Effector CD4-positive, alpha-beta T cell (primary cell): ENCODE results near the gene TRMT10A.
A peak's percentile ranks its signal among the peaks of the same experiment; 100 is the strongest.

Experiments
- DNase-seq: peaks from one replicate; pipeline ENCODE4 v3.0.0-alpha.2; 2020
- total RNA-seq: gene quantifications from one replicate; lab custom pipeline; 2026; lab: John Stamatoyannopoulos, UW

Gene TRMT10A
- total RNA-seq, result 5.8 reads per million, percentile 22 among the genes with 10 or more reads in this experiment

GRCh38 chr4:99563310-99564186 is at the start of gene TRMT10A:
Gene TRMT10A, minus strand, starts transcription at chr4:99564039. Its CDS starts 4,701 bp downstream, at chr4:99559338.
- DNase-seq, result peak; percentile 92

- no peak for DNase-seq
Observed at GRCh38 chr4:99612704-99613103, 48.9 kb upstream of the TRMT10A start.

- DNase-seq, result no peak
Observed at GRCh38 chr4:99612281-99612680, 48.4 kb upstream of the TRMT10A start.

GRCh38 chr4:99610605-99611175 is 46.9 kb upstream of the TRMT10A start:
- no peak for DNase-seq

GRCh38 chr4:99608417-99608816 is 44.6 kb upstream of the TRMT10A start:
- no peak for DNase-seq

- DNase-seq, result no peak
Observed at GRCh38 chr4:99606716-99607115, 42.9 kb upstream of the TRMT10A start.

GRCh38 chr4:99594818-99595217 is 31.0 kb upstream of the TRMT10A start:
- DNase-seq, result no peak

- DNase-seq, result no peak
Observed at GRCh38 chr4:99593781-99594641, 30.2 kb upstream of the TRMT10A start.

GRCh38 chr4:99591757-99592156 is 27.9 kb upstream of the TRMT10A start:
- DNase-seq, result no peak

GRCh38 chr4:99587803-99588202 is 24.0 kb upstream of the TRMT10A start:
- no peak for DNase-seq

GRCh38 chr4:99587309-99587708 is 23.5 kb upstream of the TRMT10A start:
- DNase-seq, result no peak

GRCh38 chr4:99586797-99587196 is 23.0 kb upstream of the TRMT10A start:
- no peak for DNase-seq

- DNase-seq, result no peak
Observed at GRCh38 chr4:99586322-99586721, 22.5 kb upstream of the TRMT10A start.

GRCh38 chr4:99585516-99585915 is 21.7 kb upstream of the TRMT10A start:
- DNase-seq, result no peak

- DNase-seq, result no peak
Observed at GRCh38 chr4:99578714-99579113, 14.9 kb upstream of the TRMT10A start.

GRCh38 chr4:99574530-99575324 is 10.9 kb upstream of the TRMT10A start, which contains the start of gene MTTP:
Gene MTTP, plus strand, starts transcription at chr4:99574824. Its CDS starts 86 bp downstream, at chr4:99574910.
- DNase-seq, result no peak

GRCh38 chr4:99573735-99574368 is 10.0 kb upstream of the TRMT10A start:
- DNase-seq, result no peak

- no peak for DNase-seq
Observed at GRCh38 chr4:99572527-99573240, 8.8 kb upstream of the TRMT10A start.

- no peak for DNase-seq
Observed at GRCh38 chr4:99571883-99572282, 8.0 kb upstream of the TRMT10A start.

- no peak for DNase-seq
Observed at GRCh38 chr4:99564921-99565320, 1.1 kb upstream of the TRMT10A start.

GRCh38 chr4:99552872-99553271 is 11.0 kb downstream of the TRMT10A start:
- DNase-seq, result no peak
